Caki2 (cell line): Measurements from ENCODE around the gene MPHOSPH9. TPM values are rescaled to one million over a fixed set of nuclear protein-coding genes. Genes with fewer than 3 reads are reported as not detected.

ENCODE experiments used
- DNase-seq: peaks from one replicate; pipeline ENCODE4 v3.0.0-alpha.2; 2015; ENCODE audit warnings: low read depth
- in situ Hi-C: cut with HindIII; loops from 2 replicates; pipeline ENCODE4 v1.10.0; 2016; ENCODE audit warnings: low sequenced_read_pairs, low pct_unique_long_range_greater_than_20kb, mixed read lengths
- total RNA-seq: library from RNA; depleted of rRNA; stranded (reverse); fragments of >200 nt; shearing (Covaris generic); gene quantifications from 2 replicates; pipeline ENCODE4 v1.2.3, GENCODE V29; 2014; ENCODE audit warnings: low replicate concordance

MPHOSPH9 gene
- total RNA-seq, 1 experiment from 2014 or later = 31.5 TPM

GRCh38 chr12:123140676-123141614 is 92.0 kb downstream of the MPHOSPH9 start:
- in situ Hi-C loops = no loop called here

DNA sequence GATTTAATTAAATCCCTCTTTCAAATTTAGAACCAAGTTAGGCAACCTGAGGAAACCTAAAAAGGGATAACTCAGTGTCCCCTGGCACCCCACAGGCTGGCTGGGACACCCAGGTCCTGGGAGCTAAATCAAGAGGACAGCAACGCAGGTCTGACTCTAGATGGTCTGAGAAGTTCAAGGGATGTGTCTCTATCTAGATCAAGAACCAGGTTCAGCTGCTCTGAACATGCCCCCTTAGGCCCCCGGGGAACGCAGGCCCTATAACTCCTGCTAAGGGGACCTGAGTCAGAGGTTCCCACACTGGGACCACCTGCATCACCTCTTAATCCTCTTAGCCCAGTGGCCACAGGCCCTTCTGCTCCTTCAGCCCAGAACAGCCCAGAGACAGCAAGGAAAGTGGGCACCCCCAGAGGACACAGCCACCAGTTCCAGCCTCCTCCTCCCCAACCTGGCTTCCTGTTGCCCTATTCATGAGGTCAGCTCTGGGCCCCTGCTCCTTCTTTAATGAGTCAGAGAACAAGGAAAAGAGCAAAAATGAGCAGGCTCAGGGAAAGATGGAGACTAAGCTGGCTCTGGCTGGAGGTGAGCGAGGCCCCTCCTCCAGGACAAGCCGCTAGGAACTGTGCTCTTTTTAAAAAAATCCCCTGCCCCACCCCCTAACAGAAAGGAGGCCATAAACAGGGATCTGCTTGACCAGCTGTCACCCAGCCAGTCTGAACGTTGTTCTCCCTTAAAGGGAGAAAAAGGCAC is 92.8 kb downstream of the MPHOSPH9 start:
- peak; percentile 81 for DNase-seq
- in situ Hi-C loops = no loop called here

More at GRCh38 chr12:123140676-123141614, 92.0 kb downstream of the MPHOSPH9 start:
- no peak for DNase-seq

DNA sequence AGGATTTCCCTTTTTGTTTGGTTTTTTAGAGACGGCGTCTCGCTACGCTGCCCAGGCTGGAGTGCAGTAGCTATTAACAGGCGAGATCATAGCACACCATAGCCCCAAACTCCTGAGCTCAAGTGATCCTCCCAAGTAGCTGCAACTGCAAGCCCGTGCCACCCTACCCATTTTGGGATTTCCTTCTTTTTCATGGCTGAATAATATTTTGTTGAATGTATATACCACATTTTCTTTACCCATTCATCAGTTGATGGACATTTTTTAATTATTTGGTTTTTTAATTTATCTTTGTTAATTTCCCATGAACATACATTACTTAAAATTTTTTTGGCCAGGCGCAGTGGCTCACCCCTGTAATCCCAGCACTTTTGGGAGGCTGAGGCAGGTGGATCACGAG is 97.3 kb downstream of the MPHOSPH9 start:
- in situ Hi-C loops = no loop called here
- no peak for DNase-seq

DNA sequence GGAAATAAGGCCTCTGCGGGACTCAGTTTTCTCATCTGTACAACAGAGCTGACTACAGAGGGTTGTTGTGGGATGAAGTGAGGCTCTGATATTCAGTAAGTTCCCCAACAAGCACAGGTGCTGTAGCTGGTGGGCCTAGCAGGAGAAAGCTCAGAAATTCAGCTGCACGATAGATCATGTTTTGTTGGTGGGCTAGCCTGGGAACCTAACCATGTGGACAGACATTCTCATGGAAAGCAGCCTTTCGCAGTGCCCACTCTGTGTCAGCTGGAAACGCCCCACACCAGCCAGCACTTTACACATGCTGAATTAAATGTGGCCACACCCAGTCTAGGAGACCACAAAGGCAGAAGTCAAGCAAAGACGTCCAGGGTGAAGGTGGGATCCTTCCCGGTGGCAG is 98.1 kb downstream of the MPHOSPH9 start:
- in situ Hi-C loops = loop anchor here (5.0 kb wide), 1 partner anchor 78 kb away; no protein-coding TSS in a partner anchor
- DNase-seq = no peak

GRCh38 chr12:123134271-123134671 is 98.7 kb downstream of the MPHOSPH9 start:
- in situ Hi-C loops = loop anchor here (5.0 kb wide), 1 partner anchor 77 kb away; no protein-coding TSS in a partner anchor
- no peak for DNase-seq

DNA sequence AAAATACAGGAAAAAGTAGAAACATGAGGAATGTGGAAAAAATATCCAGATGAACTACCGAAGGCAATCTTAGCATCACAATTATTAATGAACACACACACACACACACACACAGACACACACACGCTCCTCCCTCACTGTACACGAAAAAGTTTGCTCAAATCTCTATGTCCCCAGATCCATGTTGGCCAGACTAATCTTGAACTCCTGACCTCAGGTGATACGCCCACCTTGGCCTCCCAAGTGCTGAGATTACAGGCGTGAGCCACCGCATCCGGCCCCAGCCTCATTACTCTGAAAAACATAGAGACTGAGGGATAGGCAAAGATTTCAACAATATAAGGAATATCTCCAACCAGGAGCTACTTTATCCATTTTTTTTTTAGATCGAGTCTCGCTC is 99.2 kb downstream of the MPHOSPH9 start:
- in situ Hi-C loops = loop anchor here (5.0 kb wide), 1 partner anchor 76 kb away; no protein-coding TSS in a partner anchor
- DNase-seq = no peak

GRCh38 chr12:123132951-123133619 is 99.9 kb downstream of the MPHOSPH9 start:
- in situ Hi-C loops = loop anchor here (5.0 kb wide), 1 partner anchor 76 kb away; no protein-coding TSS in a partner anchor
- DNase-seq = no peak

GRCh38 chr12:123131879-123132402 is 101.0 kb downstream of the MPHOSPH9 start:
- in situ Hi-C loops = loop anchor here (5.0 kb wide), 1 partner anchor 75 kb away; no protein-coding TSS in a partner anchor
- no peak for DNase-seq

- DNase-seq = no peak
- in situ Hi-C loops = loop anchor here (5.0 kb wide), 1 partner anchor 74 kb away; no protein-coding TSS in a partner anchor
Observed at GRCh38 chr12:123131291-123131832, 101.6 kb downstream of the MPHOSPH9 start.

- in situ Hi-C loops = loop anchor here (5.0 kb wide), 1 partner anchor 72 kb away; no protein-coding TSS in a partner anchor
- DNase-seq = no peak
Observed at GRCh38 chr12:123129621-123130020, 103.3 kb downstream of the MPHOSPH9 start.

DNA sequence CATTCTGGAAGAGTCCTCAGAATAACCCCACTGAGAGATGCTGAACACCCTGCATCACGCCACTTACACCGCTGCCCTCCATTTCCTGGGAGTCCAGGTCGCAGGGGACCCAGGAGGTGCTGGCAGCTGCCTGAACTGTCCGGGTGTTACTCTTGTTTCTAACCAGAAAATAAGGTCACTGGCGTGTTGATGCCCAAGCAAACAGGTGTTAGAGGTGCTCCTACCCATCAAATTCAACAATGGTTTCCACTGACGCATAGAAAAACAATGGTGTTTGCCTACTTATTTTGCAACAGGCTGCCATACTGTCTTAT is 105.8 kb downstream of the MPHOSPH9 start:
- in situ Hi-C loops = no loop called here
- no peak for DNase-seq

DNA sequence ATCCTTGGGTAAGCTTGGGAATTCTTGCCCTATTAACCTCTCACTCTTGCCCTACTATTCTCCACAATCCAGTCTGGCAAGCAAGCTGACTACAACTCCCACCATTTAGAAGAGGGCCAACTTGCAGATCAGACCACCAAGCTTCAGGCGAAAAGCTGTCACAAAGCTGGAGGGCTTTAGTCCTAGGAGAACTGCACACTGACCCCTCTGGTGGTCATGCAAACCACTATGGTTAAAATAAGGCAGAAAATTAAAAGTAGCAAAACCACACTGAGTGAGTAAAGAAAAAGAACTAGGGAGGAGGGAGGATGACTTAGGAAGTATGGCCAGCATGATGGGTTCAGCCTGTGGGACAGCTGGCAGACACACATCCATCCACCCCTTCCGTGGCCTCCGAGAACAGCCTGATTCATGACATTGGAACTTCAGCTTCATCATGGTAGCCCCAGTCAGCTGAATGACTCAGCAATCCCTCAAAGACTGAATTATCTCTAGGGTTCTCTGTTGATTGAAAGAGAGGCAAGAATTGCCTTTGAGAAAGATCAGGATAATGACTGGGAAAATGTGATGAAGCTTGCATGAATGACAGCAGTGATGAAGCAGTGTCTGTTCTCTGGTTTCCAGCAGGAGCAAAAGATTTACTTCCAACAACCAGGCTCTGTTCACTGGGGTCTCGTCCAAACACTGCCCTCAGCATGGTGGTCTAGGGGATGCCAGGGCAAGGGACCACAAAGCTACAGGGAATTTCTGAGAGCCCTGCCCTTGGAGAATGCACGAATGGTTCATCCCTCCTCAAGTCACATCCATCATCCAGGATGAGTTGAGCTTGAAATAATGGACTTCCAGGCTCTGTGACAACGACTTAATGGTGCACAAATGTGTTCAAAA is 106.4 kb downstream of the MPHOSPH9 start:
- DNase-seq = peak; percentile 92
- in situ Hi-C loops = no loop called here

DNA sequence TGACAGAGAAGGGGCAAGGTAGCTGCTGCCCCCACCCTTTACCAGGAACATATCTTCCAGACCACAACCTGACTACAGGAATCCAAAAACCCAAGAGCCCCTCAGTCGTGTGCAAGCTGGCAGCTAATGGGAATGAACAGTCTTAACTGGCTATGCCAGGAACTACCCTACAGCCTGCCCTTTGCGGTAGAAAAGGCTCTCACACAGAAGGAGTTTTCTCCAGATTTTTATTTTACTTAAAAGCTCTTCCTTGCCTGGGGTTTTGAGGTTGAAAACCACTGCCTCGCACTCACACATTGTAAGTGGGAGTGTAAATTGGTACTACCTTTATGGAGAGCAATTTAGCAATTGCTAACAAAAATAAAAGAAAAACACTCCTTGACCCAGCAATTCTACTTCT is 110.3 kb downstream of the MPHOSPH9 start:
- no peak for DNase-seq
- in situ Hi-C loops = no loop called here

DNA sequence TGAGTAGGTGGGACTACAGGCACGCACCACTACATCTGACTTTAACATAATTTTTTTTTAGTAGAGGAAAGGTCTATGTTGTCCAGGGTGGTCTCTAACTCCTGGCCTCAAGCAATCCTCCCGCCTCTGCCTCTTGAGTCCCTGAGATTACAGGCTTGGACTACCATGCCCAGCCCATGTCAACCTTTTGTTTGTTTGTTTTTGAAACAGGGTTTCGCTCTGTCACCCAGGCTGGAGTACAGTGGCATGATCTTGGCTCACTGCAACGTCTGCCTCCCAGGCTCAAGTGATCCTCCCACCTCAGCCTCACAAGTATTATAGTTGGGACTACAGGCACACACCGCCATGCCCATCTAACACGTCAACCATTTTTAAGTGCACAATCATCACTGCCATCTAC is 111.3 kb downstream of the MPHOSPH9 start:
- in situ Hi-C loops = no loop called here
- DNase-seq = no peak

GRCh38 chr12:123120452-123121166 is 112.3 kb downstream of the MPHOSPH9 start:
- in situ Hi-C loops = no loop called here
- no peak for DNase-seq

DNA sequence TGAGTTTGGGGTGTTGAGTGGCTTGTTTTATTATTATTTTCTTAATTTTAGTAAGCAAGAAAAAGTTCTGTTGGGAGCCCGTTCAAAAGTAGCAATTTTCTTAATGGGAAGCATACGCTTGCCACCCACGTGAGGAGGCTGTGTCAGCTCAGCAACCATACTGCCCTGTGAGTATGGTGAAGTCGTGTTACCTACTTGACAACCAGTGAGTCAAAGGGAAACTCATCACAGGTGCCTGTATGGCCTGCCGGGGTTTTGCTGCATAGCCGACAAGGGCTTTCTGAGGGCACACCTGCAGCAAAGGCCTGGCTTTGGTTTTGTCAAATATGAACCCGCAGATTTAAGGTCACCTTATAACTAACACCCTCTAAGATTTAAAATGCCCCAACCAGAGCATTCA is 113.1 kb downstream of the MPHOSPH9 start:
- no peak for DNase-seq
- in situ Hi-C loops = no loop called here
